ENCODE results near the gene TBC1D1. TPM values are rescaled to one million over a fixed set of nuclear protein-coding genes. Genes with fewer than 3 reads are reported as not detected.

TBC1D1 gene
- total and polyA plus RNA-seq, 2 of the 8 experiments (the other 6 are each of a cell fraction or from before 2014, with no cell fraction given): 96.9 to 162 TPM

- no peaks in the 10 kb centered on the region for H3K23me2 ChIP-seq (ENCODE audit: low read depth, low read length)
- no peak overlapping the region for H2BK12ac ChIP-seq (ENCODE audit: low read depth, low read length)
- no peak overlapping the region for H3K27ac ChIP-seq (ENCODE audit: low read depth, low read length)
- DNase-seq (ENCODE audit: low read depth in 1 of 2, low spot score in 2 of 2) (no peak), FAIRE-seq (no peak)
- no peak overlapping the region for H3K23ac ChIP-seq (ENCODE audit: insufficient read length)
- 83% methylated on average over 4 of the region's 4 CpGs; no CpG with 5 or more reads in 1 of the 2 experiments for WGBS, 2 experiments (ENCODE audit: extremely low coverage in 1 of 2, insufficient coverage in 1 of 2, insufficient read length in 1 of 2, insufficient replicate concordance in 2 of 2, low coverage in 1 of 2, low lambda C conversion rate in 2 of 2, missing lambda C conversion rate in 1 of 2)
- no peak overlapping the region for H2BK120ac ChIP-seq (replicated peaks; ENCODE audit: low read depth, low read length)
- H3K27me3 ChIP-seq (replicated peaks in 1 of 4; ENCODE audit: control insufficient read depth in 3 of 4, extremely low read depth in 1 of 4, insufficient read depth in 3 of 4, low read length in 3 of 4): no peaks in the 10 kb centered on the region
- H3K56ac ChIP-seq (replicated peaks; ENCODE audit: insufficient read length, low read depth, low read length): no peak overlapping the region
- H2BK15ac ChIP-seq (ENCODE audit: low read length): no peak overlapping the region
- H2AK5ac ChIP-seq (ENCODE audit: low read depth, low read length): no peak overlapping the region
- no peaks in the 10 kb centered on the region for H3K9me3 ChIP-seq (ENCODE audit: insufficient read depth in 2 of 2, low read depth in 1 of 2, low read length in 1 of 2)
- H3K4ac ChIP-seq (replicated peaks; ENCODE audit: insufficient read length, low read depth, low read length): no peak overlapping the region
- H2AFZ ChIP-seq (ENCODE audit: low read length): no peak overlapping the region
- CTCF ChIA-PET (ENCODE audit: partially characterized antibody): interaction anchor here (0.6 to 2.6 kb wide), 5 partner anchors 10 to 574 kb away, joined by 3 to 9 read pairs (median 3); no protein-coding TSS in a partner anchor
- H2BK20ac ChIP-seq (ENCODE audit: low read length): no peak overlapping the region
- no peak overlapping the region for H4K8ac ChIP-seq (ENCODE audit: extremely low read depth, insufficient read depth, low read length)
- no peak overlapping the region for H4K5ac ChIP-seq (ENCODE audit: insufficient read length, low read depth, low read length)
- H3K79me1 ChIP-seq (ENCODE audit: low read depth, low read length): no peaks in the 10 kb centered on the region; the same call in 1 of the 2 replicates
- H3K4me2 ChIP-seq (ENCODE audit: insufficient read depth in 1 of 2, low read depth in 2 of 2, low read length in 2 of 2): no peak overlapping the region
- H3K9ac ChIP-seq (replicated peaks in 1 of 4; ENCODE audit: extremely low read depth in 1 of 4, low read depth in 3 of 4, low read length in 3 of 4): no peak overlapping the region
- H3K4me1 ChIP-seq (replicated peaks in 1 of 4; ENCODE audit: control insufficient read depth in 3 of 4, insufficient read depth in 4 of 4, low read length in 3 of 4): no peaks in the 10 kb centered on the region
- no peak overlapping the region for H4K91ac ChIP-seq (replicated peaks; ENCODE audit: insufficient read length, low read length)
- POLR2A ChIA-PET (ENCODE audit: partially characterized antibody): no interaction called here
- H3K4me3 ChIP-seq (ENCODE audit: extremely low read depth in 1 of 4, insufficient read depth in 2 of 4, low read depth in 3 of 4, low read length in 4 of 4): no peak overlapping the region
- H3K36me3 ChIP-seq (ENCODE audit: control insufficient read depth in 2 of 4, insufficient read depth in 4 of 4, low read length in 3 of 4): peaks cover 4 to 11% (median 10%) of the 10 kb centered on the region in 4 experiments; a peak in 5 of 8 replicates
- H3K14ac ChIP-seq (ENCODE audit: insufficient read length): no peak overlapping the region
- H4K20me1 ChIP-seq (replicated peaks in 1 of 2; ENCODE audit: control insufficient read depth in 1 of 2, insufficient read depth in 2 of 2, low read length in 2 of 2): peaks cover 0 to 4% of the 10 kb centered on the region in 2 experiments
- H2BK5ac ChIP-seq (ENCODE audit: low read depth, low read length): no peak overlapping the region
- no peak overlapping the region for H3K18ac ChIP-seq (ENCODE audit: extremely low read depth, low read length)
- no peaks in the 10 kb centered on the region for H3K79me2 ChIP-seq (ENCODE audit: control insufficient read depth in 1 of 2, insufficient read depth in 2 of 2, low read length in 2 of 2)
- TF ChIP-seq TEAD4 (IDR thresholded peaks at IDR 0.05; ENCODE audit: low read depth, low read length) (no peak), NRF1 (IDR thresholded peaks at IDR 0.05; ENCODE audit: low read depth, low read length) (no peak), CREB1 (IDR thresholded peaks at IDR 0.05) (no peak), CBX8 (IDR thresholded peaks at IDR 0.05; ENCODE audit: borderline replicate concordance, low read depth, low read length) (no peak), SIX5 (IDR thresholded peaks at IDR 0.05; ENCODE audit: low read depth, low read length) (no peak), MAFK (IDR thresholded peaks at IDR 0.05; ENCODE audit: low read depth, low read length) (no peak), CTBP2 (IDR thresholded peaks at IDR 0.05; ENCODE audit: borderline replicate concordance, insufficient read depth, insufficient read length, low read length) (no peak), SIN3A (conservative IDR thresholded peaks at IDR 0.05 in 1 of 2, IDR thresholded peaks at IDR 0.05 in 1 of 2; ENCODE audit: low read depth in 1 of 2, low read length in 2 of 2) (no peak), TCF12 (IDR thresholded peaks at IDR 0.05; ENCODE audit: low read depth, low read length) (no peak), NANOG (IDR thresholded peaks at IDR 0.05; ENCODE audit: insufficient read depth, low read depth, low read length, poor library complexity, severe bottlenecking) (no peak), POU5F1 (IDR thresholded peaks at IDR 0.05; ENCODE audit: low read depth, low read length) (no peak), RNF2 (IDR thresholded peaks at IDR 0.05; ENCODE audit: borderline replicate concordance, low read depth, low read length, missing control alignments, poor library complexity, severe bottlenecking) (no peak), SAP30 (IDR thresholded peaks at IDR 0.05; ENCODE audit: insufficient read depth, insufficient replicate concordance, low read length) (no peak), FOSL1 (IDR thresholded peaks at IDR 0.05; ENCODE audit: insufficient read depth, low read depth, low read length) (no peak)
These were observed 210.7 kb downstream of the TBC1D1 start for GRCh38 chr4:38101563-38101962.
